Subcutaneous adipose tissue (tissue), 4 donors: ENCODE measurements around the gene DLG3. TPM values are rescaled to one million over a fixed set of nuclear protein-coding genes. Genes with fewer than 3 reads are reported as not detected.

Source experiments
- CTCF ChIP-seq: fragments of 450-650 bp; IDR thresholded peaks from one replicate; pipeline ENCODE4 v1.5.1; 2016; ENCODE audit warnings: low read depth, mild to moderate bottlenecking, control low read depth, antibody characterized with exemption, moderate library complexity
- total RNA-seq, 4 donors: library from RNA; depleted of rRNA; stranded (reverse); fragments of >200 nt; gene quantifications; one replicate each; pipeline ENCODE4 v1.1.0, GENCODE V29; 2016

The DLG3 gene
- total RNA-seq, 4 donors from 2014 or later: 2.5 to 3.3 (median 2.6) TPM

- no peak for TF ChIP-seq CTCF
Observed at GRCh38 chrX:70479247-70479921, 34.7 kb downstream of the DLG3 start.

- no peak for TF ChIP-seq CTCF
Observed at GRCh38 chrX:70479922-70480659, 35.5 kb downstream of the DLG3 start.

GRCh38 chrX:70480660-70481018 is 36.0 kb downstream of the DLG3 start:
- no peak for TF ChIP-seq CTCF

GRCh38 chrX:70481471-70482270 is 37.0 kb downstream of the DLG3 start:
- TF ChIP-seq CTCF: no peak

- TF ChIP-seq CTCF: no peak
Observed at GRCh38 chrX:70482300-70482699, 37.7 kb downstream of the DLG3 start.

GRCh38 chrX:70485466-70485865 is 40.8 kb downstream of the DLG3 start:
- no peak for TF ChIP-seq CTCF

GRCh38 chrX:70488856-70489255 is 44.2 kb downstream of the DLG3 start:
- no peak for TF ChIP-seq CTCF
